Spleen (tissue), 7 donors: ENCODE results near the gene NPPB.
"Not testable (repeated sequence)": the region's sequence is repeated elsewhere in the genome, so short reads cannot be mapped to it uniquely, and the experiment has no call there.

Experiments
- CTCF ChIP-seq, 11 experiments: fragments of 200-600 bp in 7 of 11; fragments of 450-650 bp in 4 of 11; sonication (generic) in 4 of 11; IDR thresholded peaks in 8 of 11; conservative IDR thresholded peaks in 3 of 11; 1 replicate in 7 of 11; 2 replicates in 4 of 11; pipeline versions ENCODE4 v1.4.0 to v1.8.0; 2016 to 2021; ENCODE audit warnings: antibody characterized with exemption in 11 of 11, inconsistent platforms in 4 of 11, mild to moderate bottlenecking in 1 of 11
- POLR2AphosphoS5 ChIP-seq, 3 donors: sonication (generic); formaldehyde crosslinking; IDR thresholded peaks; one replicate each; pipeline ENCODE4 v1.5.1; 2017; ENCODE audit warnings: antibody characterized with exemption in 3 of 3
- donor health status: DM: no; HTN: no; CAD: no; lungs with moderate emphysema.
- donor health status: DM: no; HTN: no; CAD: no.
- donor health status: DM: no; HTN: no; CAD: no.

- TF ChIP-seq CTCF (IDR thresholded peaks at IDR 0.05 in 8 of 11, conservative IDR thresholded peaks at IDR 0.05 in 3 of 11); POLR2AphosphoS5 (IDR thresholded peaks at IDR 0.05): not testable (repeated sequence)
Observed at GRCh38 chr1:11901446-11901845, 42.7 kb upstream of the NPPB start.
